ENCODE results near the gene VIPR2.

VIPR2 gene

DNA sequence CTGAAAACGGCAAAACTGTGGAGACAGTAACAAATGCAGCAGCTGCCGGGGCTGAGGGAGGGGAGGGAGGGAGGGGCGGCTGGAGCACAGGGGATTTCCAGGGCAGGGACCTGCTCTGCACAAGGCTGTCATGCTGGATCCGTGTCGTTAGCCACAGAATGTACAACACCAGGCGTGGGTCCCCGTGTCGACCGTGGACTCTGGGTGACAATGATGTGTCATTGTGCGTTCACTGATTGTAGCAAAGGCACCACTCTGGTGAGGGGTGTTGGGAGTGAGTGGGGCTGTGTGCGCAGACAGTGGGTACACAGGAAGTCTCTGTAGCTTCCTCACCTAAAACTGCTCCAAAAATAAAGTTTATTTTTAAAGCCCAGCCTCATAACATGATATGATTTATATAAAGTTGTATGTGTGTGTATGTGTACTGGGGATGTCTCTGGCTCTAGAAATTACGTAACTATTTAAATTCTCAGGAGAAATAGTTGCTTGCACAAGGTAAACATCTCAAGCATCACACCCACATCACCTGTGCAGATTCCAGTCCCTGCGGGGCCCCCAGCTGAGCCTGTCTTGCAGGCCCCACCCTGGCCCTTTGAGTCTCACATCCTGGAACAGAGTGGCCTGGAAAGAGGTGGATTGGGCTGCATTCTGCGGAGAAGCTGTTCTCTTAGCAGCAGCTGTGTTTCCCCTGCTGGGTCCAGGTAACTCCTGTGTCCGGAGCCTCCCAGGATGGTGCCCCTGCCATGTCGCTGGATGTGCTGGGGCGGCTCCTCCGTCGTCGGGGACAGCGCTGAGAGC is 152.6 kb downstream of the VIPR2 start:
- Histone ChIP-seq H3K27me3 (ENCODE audit: control insufficient read depth, low read length) (no peaks in the 10 kb centered on the region), H3F3A (ENCODE audit: control insufficient read depth, insufficient read depth) (no peaks in the 10 kb centered on the region), H3K4me2 (ENCODE audit: low read length) (no peak overlapping the region), H3K9me3 (ENCODE audit: control insufficient read depth, insufficient read depth, low read length) (peaks cover 15% of the 10 kb centered on the region; the same call in 1 of the 2 replicates), H3K4me1 (ENCODE audit: control insufficient read depth, low read length) (no peaks in the 10 kb centered on the region), H3K36me3 (ENCODE audit: control insufficient read depth, low read length) (no peaks in the 10 kb centered on the region), H3K27ac (ENCODE audit: low read depth, low read length) (no peak overlapping the region), H3K4me3 (ENCODE audit: low read length) (no peak overlapping the region), H3K9me2 (replicated peaks; ENCODE audit: control insufficient read depth, low read length) (no peaks in the 10 kb centered on the region), H4K20me1 (ENCODE audit: control insufficient read depth, insufficient read depth, low read depth, low read length) (no peaks in the 10 kb centered on the region), H3K79me2 (ENCODE audit: control insufficient read depth, low read length) (no peaks in the 10 kb centered on the region)
- TF ChIP-seq, protein P1, sequence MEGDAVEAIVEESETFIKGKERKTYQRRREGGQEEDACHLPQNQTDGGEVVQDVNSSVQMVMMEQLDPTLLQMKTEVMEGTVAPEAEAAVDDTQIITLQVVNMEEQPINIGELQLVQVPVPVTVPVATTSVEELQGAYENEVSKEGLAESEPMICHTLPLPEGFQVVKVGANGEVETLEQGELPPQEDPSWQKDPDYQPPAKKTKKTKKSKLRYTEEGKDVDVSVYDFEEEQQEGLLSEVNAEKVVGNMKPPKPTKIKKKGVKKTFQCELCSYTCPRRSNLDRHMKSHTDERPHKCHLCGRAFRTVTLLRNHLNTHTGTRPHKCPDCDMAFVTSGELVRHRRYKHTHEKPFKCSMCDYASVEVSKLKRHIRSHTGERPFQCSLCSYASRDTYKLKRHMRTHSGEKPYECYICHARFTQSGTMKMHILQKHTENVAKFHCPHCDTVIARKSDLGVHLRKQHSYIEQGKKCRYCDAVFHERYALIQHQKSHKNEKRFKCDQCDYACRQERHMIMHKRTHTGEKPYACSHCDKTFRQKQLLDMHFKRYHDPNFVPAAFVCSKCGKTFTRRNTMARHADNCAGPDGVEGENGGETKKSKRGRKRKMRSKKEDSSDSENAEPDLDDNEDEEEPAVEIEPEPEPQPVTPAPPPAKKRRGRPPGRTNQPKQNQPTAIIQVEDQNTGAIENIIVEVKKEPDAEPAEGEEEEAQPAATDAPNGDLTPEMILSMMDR (IDR thresholded peaks at IDR 0.05; ENCODE audit: low read depth, low read length, poor library complexity, severe bottlenecking): no peak
- no peak for TF ChIP-seq EZH2phosphoT487 (IDR thresholded peaks at IDR 0.05; ENCODE audit: borderline replicate concordance, low read length)

DNA sequence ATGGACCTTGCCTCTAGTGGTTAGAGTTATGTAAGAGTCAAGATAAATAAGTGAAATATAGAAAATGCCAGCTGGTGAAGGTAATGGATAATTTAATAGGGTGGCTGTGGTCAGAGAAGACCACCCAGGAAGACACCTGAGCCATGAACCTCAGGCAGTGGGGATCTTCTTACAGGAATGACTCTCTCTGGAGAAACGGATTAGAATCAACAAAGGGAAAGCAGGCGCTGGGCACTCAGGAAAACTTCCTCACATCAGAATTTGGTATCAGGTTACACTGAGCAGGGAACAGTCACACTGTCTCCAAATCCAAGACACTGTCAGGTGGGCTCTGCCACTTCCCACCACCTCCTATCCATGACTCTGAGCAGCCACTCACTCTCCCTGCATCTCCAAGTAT is 155.7 kb downstream of the VIPR2 start:
- Histone ChIP-seq H3K9me2 (replicated peaks; ENCODE audit: control insufficient read depth, low read length) (no peaks in the 10 kb centered on the region), H3K9me3 (ENCODE audit: control insufficient read depth, insufficient read depth, low read length) (peaks cover 34% of the 10 kb centered on the region; the same call in 1 of the 2 replicates), H3F3A (ENCODE audit: control insufficient read depth, insufficient read depth) (no peaks in the 10 kb centered on the region), H3K4me1 (ENCODE audit: control insufficient read depth, low read length) (no peaks in the 10 kb centered on the region), H3K79me2 (ENCODE audit: control insufficient read depth, low read length) (no peaks in the 10 kb centered on the region), H3K27ac (ENCODE audit: low read depth, low read length) (no peak overlapping the region), H3K4me2 (ENCODE audit: low read length) (no peak overlapping the region), H3K27me3 (ENCODE audit: control insufficient read depth, low read length) (no peaks in the 10 kb centered on the region), H3K4me3 (ENCODE audit: low read length) (no peak overlapping the region), H4K20me1 (ENCODE audit: control insufficient read depth, insufficient read depth, low read depth, low read length) (no peaks in the 10 kb centered on the region), H3K36me3 (ENCODE audit: control insufficient read depth, low read length) (no peaks in the 10 kb centered on the region)
- TF ChIP-seq EZH2phosphoT487 (IDR thresholded peaks at IDR 0.05; ENCODE audit: borderline replicate concordance, low read length): no peak
- TF ChIP-seq, protein P1 (IDR thresholded peaks at IDR 0.05; ENCODE audit: low read depth, low read length, poor library complexity, severe bottlenecking): no peak

DNA sequence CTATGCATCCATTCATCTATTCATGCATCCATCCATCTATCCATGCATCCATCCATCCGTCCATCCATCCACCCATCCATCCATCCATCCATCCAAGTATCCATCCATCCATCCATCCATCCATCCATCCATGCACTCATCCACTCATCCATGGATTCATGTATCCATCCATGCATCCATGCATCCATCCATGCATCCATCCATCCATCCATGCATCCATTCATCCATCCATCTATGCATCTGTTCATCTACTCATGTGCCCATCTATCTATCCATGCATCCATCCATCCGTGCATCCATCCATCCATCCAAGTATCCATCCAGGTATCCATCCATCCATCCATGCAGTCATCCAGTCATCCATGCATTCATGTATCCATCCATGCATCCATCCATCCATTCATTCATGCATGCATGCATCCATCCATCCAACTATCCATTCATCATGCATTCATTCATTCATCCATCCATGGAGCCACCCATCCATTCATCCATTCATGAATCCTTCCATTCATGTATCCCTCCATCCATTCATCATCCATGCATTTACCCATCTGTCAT is 156.3 kb downstream of the VIPR2 start:
- Histone ChIP-seq H3F3A (ENCODE audit: control insufficient read depth, insufficient read depth) (no peaks in the 10 kb centered on the region), H4K20me1 (ENCODE audit: control insufficient read depth, insufficient read depth, low read depth, low read length) (no peaks in the 10 kb centered on the region), H3K9me3 (ENCODE audit: control insufficient read depth, insufficient read depth, low read length) (peaks cover 40% of the 10 kb centered on the region), H3K9me2 (replicated peaks; ENCODE audit: control insufficient read depth, low read length) (no peaks in the 10 kb centered on the region), H3K27me3 (ENCODE audit: control insufficient read depth, low read length) (no peaks in the 10 kb centered on the region), H3K4me2 (ENCODE audit: low read length) (no peak overlapping the region), H3K4me1 (ENCODE audit: control insufficient read depth, low read length) (no peaks in the 10 kb centered on the region), H3K4me3 (ENCODE audit: low read length) (no peak overlapping the region), H3K36me3 (ENCODE audit: control insufficient read depth, low read length) (no peaks in the 10 kb centered on the region), H3K79me2 (ENCODE audit: control insufficient read depth, low read length) (no peaks in the 10 kb centered on the region), H3K27ac (ENCODE audit: low read depth, low read length) (no peak overlapping the region)
- TF ChIP-seq, protein P1 (IDR thresholded peaks at IDR 0.05; ENCODE audit: low read depth, low read length, poor library complexity, severe bottlenecking): no peak
- no peak for TF ChIP-seq EZH2phosphoT487 (IDR thresholded peaks at IDR 0.05; ENCODE audit: borderline replicate concordance, low read length)
